ENCODE results near the gene SEMA4D.

The SEMA4D gene

DNA sequence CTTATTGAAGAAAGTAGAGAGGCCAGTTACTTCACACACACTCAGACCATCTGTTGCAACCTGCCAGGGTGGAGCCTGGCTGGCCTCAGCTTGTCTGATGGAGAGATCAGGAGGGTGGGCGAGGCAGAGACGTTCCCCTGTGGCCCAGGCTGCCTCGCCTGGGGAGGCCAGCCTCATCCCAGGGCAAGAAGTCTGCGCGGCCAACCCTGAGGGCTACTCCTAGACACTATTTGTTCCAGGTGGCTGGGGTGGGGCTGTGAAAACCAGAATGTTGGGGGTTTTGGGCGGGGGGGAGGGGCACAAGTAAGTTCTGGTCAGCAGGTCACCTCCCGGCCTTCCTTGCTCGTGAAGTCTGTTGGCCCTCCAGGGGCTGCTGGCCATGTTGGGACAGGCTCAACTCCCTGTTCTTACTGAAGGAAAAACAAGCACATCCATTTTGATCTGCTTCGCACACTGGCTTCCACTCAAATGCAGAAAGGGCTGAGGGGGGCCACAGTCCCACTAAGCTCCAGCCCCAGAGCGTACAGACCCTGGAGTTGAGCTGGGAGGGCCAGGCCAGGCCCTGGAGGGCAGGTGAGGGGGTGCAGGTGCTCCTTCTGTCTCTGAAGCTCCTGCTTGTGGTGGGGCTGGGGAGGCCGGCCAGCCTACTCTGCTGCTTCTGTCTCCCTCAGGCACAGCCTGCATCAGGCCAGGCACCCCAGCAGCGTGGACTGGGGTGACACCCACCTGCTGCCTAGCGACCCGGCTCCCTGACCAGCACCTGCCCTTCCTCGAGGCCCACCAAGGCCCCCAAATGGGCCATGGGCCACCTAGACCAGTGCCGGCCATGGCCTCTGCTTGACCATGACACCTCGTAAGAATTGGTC is 133.0 kb downstream of the SEMA4D start:
- no peak for DNase-seq

DNA sequence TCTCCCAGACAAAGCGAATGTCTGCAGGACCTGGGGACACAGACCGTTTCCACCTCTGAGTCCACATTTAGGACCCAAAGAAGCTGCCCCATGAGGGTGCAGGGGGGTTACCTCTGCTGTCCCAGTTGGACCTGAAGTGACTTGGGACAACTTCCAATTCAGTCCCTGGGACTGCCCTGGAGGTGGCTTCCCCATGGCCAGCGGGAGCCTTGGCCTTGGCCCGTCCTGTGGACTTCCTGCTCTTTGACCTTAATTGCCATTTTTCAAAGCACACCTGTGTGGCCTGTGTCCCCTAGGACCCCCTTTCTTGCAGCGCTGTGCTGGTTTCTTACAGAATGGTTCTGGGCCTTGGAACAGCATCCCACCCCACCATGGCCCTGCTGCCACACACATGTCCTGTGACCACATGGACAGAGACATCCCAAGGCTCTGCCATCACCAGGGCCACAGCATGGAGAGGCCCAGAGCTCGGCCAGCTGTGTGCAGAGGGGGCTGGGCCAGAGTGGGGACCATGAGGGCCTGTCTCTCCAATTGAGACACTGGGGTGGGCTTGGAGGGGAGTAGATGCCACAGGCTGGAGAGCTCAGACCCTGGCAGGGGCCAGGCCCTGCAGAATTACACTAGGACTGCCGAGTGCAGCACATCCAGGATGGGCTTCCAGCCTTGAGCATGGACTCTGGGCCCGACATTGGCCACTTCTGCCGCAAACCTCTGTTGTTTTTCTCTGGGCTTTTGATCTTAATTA is 133.8 kb downstream of the SEMA4D start:
- DNase-seq, result no peak

DNA sequence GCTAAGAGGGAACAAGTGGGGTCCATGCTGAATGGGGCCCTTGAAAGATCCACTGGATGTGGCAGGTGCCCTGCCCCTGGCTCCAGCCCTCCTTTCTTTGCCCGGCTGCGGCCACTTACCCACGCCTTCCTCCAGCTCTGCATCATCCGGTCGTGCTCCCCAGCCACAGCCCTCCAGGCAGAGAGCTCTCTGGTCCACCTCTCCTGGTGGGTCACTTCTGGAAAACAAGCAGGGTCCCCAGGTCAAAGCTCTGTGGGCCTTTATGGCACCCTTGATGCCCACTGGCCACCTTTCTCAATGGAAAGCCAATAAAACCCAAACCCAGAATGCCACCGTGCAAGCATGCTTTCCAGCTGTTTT is 134.6 kb downstream of the SEMA4D start:
- no peak for DNase-seq

DNA sequence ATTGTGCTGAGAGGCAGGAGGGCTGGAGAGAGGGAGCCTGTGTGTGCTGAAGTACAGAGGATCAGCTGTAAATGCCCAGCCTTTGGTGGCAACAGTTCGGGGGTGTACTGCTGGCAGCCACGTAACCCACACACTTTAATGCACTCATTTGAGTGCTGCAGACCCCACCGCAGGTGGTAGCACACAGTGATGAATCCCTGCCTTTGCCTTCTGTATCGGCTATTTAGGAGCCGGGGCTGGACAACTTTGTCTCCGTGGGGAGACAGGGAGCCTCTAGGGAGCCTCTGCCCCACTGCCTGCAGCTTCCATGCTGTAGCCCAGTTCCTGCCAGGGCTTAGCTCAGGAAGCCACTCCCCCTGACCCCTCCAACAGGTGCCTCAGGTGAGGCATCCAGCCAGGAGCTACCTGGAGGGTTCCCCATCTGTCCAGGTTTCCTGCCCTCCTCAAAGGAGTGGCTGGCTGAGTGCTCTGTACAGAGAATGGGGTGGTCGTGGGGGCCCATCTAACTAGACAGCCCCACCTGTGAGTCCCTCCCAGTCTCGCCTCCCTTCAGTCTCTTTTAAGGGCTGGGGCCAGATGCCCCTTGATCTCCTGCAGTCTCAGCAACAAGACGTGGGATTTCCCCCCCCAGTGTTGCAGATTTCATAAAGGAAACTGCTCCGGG is 135.1 kb downstream of the SEMA4D start:
- no peak for DNase-seq

DNA sequence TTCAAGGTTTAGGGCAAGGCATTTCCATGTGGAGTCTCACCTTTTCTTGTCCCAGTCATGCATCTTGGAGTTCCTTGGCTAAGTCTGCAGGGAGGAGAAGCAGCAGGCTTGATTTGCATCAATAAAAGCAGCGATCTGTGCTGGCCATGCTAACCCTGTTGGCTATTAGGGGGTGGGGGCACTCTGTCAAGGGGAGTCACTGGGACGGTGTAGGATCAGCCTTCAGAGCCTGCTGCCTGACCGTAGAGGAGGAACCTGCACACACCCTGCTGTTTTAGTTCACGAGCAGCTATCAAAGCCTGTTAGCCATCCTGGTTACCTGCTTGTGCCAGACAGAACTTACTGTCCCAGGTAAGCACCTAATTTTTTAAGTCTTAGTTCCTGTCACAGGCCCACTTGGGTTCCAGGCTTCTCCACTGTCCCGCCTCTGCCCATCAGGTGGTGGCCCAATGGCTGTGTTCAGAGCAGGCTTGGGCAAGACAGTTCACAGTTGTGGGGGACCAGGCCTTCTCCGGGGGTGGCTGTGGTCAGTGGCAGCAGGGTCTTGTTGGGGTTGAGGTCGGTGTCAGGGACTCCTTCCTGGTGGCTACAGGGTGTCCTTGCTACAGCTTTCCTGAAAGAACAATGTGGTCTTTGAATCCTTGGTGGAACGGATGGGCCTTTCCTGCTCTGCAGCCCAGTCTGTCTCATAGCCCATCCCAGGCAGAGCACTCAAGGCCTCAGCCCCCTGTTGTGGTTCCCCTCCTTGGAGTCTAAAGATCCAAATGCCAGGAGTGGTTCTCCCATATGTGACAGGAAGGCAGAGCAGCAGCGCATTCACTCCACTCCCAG is 135.9 kb downstream of the SEMA4D start:
- no peak for DNase-seq

DNA sequence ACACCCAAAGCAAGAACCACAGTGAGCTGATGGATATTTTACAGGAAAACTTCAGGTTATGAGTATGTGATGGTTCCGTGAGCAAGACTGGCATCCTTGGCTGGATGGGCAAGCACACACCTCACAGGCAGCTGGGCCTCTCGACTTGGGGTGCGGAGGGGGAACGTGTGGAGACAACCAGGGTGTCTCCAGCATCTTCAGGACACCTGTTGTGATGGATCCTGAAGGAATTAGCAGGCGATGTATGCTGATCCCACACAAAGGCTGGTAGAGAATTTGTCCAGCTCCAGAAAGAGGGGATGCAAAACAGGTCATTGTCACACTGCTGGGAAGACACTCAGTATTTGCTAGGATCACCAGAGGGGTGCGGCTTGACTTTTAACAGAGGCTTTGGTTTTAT is 136.9 kb downstream of the SEMA4D start:
- DNase-seq, result no peak

DNA sequence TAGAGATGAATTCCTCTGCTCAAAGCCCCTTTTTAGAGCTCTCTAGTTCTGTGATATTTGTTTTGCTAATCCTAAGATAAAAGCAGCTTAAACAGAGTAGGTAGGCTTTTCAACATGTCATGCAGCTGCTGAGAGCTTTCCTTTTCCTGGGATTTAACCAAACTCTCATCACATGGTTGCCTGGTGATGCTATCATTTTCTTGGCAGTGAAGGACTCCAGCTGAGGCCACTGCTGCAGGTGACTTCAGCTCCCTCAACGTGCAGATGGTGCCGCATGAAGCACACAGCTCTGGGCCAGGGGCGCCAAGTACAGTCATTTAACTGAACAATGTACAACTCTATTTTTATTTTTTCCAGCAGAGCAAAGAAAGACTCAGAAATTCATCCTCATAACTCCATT is 137.4 kb downstream of the SEMA4D start:
- peak; percentile 39 for DNase-seq

DNA sequence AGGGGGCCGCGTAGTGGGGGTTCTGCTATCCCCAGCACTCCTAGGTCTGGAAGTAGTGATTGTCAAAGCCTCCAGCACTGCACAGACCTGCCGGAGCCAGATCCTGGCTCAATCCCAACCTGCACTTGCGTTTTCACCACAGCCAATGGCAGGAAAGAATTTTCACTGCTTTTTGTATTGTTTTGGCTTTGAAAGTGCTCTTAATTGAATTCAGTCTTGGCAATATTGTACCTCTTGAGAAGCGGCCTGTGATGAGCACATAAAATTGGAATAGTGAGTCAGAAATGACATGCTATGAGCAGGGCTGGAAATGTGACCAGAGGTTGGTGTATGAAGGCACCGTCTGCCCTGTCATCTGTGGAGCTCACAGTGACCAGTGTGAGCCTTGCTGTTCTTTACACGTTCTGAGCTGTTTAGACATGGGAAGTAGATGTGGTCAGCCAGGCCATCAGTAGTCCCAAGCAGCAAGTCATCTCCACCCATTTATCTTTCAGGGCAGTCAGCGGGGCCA is 138.1 kb downstream of the SEMA4D start:
- peak; percentile 37 for DNase-seq

DNA sequence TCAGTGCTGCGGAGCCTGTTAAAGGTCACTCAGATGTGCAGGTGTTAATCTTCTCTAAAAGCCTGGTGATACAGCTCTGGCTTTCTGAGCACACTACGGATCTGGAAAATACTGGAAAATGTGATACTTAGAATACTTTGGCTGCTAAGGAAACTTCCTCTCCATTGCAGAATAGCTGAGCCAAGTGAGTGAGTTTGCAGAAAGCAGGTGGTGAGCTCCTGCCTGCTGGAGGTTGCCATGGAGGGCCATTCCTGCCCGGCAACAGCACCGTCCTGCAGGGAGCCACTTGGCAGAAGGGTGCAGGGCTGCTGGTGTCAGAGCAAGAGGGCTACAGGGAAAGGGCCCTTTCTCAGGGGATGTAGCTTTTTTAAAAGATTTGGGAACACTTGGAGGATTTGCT is 138.9 kb downstream of the SEMA4D start:
- peak; percentile 16 for DNase-seq

DNA sequence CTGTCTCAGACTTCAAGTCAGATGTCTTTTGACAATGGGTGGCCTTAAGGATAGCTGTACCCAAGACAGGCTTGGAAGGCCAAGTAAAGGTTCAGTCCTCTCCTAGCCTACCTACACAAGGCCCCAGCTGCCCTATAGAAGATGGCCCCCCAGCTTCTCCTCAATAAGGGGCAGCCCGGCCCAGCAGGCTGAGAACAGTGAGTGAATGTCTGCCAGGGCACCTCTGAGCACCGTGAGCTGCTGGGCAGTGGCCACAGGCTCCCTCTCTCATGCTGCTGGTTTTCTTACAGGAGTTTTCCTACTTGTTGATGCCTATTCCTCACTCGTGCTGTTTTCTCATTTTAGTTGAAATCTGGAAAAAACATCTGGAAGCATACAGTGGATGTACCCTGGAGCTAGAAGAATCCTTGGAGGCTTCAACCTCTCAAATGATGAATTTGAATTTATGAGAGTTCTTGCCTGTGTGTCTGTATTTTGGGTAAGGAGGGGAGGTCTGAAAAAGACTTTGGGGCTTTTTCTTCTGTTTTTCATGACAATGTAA is 139.5 kb downstream of the SEMA4D start:
- no peak for DNase-seq

DNA sequence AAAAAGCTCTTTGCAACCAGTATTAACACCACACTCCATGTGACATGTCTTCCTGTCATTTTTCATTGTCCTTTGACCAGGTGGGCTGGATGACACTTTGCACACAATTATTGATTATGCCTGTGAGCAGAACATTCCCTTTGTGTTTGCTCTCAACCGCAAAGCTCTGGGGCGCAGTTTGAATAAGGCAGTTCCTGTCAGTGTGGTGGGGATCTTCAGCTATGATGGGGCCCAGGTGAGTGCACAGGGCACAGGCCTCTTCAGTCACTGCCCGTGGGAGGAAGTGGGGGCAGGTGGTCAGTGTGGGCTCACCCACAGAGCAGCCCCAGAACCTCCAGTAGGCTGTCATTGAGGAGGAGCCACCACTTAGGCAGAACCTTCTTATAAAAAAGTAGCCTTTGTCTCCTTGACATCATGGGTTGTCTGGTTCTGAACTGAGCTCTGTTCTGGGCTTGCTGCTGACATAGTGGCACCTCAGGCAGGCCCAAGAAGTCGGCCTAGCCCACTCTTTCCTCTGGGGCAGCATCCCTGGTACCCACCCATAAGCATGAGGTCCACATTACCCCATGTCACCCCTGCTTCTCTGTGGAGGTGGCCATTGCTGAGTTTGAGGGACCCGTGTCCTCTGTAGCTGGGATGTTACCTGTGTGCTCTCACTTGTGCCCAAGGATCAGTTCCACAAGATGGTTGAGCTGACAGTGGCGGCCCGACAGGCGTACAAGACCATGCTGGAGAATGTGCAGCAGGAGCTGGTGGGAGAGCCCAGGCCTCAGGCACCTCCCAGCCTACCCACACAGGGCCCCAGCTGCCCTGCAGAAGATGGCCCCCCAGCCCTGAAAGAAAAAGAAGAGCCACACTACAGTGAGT is 140.3 kb downstream of the SEMA4D start:
- DNase-seq, result no peak

DNA sequence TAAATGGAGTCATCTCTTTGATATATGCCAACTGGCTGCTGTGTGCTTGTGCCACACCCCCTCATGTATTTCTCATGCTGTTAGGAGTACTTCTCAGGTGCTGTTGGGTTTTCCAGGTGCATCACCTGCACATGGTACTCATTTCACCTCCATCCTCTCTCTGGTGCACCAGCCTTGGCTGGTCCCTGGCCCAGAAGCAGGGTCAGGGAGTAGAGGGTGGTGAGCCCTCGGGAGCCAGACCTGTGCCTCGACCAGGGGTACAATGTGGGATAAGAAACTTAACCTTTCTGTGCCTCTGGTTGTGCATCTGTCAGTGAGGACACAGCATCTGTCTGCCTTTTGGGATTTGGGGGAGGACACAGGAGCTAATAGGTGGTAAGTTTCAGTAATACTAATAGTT is 141.1 kb downstream of the SEMA4D start:
- no peak for DNase-seq

DNA sequence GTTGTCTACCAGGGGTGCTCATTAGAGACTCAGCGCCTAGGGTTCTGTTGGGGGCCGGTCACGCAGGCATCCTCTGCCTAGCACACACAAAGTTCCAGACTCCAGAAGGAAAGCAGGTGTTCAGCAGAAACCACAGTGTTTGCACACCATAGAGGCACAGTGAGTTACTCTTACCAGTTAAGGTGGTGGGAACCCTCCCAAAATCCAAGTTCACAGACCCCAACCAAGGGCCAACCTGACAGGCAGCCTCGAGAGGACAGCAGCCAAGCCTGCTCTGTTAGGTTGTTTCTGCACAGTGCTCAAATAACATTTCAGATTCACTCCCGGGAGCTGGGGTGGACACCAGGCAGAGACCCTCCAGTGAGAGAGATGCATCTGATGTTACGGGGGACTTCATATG is 143.4 kb downstream of the SEMA4D start:
- DNase-seq, result no peak

DNA sequence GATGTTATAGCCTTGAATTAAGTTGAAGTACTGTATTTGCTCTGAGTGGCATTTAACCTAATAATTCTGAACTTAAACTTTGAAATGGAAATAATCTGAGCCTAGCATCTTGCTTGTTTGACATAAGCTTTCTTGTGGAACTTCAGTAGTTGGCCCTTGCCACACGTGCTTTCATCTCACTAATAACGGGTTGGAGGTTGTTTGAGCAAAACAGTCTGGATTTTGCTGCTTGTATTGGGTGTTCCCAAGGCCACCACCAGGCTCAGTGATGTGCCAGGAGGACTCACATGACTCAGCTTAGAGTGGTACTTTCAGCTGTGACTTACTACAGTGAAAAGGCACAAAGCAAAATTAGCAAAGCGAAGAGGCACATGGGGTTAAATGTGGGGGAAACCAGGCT is 143.9 kb downstream of the SEMA4D start:
- no peak for DNase-seq

DNA sequence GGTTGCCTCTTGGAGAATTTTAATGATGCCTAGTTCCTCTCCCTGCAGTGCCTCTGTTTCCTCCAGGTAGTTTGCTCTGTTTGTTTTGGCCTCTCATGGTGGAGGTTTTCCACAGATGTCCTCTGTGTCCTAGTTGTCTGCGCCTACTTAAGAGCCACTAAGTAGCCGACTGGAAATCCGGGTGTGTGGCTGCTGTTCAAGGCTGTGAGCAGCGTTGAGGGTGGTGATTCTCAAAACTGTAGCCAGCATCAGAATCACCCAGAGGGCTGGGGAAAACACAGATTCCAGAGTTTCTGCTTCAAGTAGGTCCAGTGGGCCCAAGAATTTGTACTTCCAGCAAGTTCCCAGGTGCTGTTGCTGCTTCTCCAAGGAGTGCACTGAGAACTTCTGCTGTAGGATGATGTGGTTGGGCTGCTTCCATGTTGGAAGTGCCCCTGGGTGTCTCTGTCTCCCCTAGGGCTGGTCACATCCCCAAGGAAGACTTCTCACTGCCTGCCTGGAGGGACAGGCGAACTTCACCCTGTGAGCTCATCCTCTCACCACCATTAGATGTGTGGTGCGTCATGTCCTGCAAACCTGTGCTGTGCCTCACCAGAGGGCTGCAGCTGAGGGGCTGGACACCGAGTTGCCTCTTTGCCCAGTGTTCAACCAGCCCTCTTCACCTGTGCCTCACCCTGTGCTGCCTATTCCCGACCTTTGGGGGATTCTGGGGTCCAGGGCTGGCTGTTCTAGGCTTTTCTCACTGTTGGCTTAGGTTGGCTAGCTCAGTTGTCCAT is 144.9 kb downstream of the SEMA4D start:
- no peak for DNase-seq

DNA sequence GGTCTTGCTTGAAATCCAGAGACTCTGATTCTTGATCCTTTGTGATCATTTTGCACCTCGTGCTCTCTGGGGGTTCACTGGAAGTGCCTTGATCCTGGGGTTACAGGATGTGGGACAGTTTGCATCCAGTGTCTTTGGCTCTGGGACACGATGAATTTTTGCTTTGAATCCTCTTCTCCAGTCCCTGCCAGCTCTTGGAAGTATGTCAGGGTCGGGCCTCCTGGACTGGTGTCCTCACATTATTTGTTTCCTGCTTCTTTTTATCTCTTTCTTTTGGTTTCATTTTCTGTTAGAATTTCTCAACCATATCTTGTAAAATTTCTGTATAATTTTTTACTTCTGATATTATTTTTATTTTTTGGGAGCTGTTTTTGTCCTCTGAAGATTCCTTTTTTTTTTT is 145.5 kb downstream of the SEMA4D start:
- no peak for DNase-seq

DNA sequence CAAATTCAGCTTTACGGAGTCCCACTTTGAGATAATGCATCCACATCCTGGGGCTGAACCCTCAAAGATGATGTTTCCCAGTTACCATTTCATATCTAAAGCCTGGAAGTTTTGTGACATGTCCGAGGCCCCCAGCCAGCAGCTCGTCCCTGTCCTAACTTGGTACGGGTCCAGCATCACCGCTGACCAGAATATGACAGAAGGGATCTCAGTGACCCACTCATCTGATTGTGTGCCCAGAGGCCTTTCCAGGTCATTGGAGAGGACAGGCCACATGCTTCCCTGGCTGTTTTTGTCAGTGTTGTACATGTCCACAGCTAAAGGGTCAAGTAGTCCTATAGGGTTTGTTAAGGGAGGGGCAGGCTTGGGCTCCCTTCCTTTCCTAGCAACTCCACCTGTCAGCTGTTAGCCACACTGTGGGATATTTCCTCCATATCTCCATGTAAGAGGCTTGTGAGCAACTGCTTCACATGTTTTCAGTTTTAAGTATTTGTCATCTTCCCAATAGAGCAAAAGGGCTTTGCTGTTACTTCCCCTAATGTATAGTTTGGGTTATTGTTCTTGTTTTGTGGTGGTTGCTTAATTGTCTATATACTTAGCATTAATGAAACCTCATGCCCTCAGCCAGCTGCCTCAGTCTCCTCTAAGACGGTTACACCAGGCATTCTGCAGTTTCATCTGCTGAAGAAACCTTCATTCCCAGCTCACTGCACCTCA is 146.2 kb downstream of the SEMA4D start:
- no peak for DNase-seq

DNA sequence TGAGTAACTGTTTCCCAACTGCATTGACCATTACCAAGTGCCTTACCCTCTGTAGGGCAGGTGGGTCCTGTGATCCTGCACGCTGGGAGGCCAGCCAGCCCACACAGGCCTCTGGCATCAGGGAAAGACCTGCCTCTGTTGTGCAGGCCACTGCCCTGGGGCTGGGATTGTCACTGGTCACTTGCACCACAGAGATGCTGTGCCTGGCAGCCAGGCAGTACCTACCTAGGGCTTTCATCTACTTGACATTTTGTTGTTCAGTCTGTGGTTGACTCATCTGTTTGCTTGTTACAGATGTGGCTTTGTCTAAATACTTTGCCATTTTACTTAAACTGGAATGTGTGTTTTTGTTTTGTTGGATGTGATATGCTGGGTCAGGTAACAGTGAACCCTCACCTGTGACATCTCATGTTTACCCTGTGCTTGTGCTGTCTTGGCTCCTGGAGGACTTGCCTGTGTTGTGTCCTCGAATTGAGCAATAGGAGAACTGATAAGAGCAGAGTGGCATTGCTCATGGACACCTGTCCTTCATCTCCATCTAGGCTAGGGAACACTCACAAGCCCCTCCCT is 146.8 kb downstream of the SEMA4D start:
- DNase-seq, result no peak

DNA sequence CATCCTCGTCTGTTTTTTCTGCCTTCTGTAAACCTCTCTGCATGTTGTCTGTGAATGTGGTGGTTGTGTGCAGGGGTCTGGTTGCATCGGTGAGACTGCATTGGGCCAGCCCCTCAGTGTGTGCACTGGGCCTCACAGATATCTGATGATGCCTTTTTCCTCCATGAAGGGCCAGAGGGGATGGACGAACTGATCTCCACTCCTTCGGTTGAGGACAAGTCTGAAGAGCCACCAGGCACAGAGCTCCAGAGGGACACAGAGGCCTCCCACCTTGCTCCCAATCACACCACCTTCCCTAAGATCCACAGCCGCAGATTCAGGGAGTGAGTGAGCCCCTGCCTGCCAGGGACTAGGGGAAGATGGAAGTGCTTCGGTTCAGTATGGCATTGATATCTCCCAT is 148.3 kb downstream of the SEMA4D start:
- DNase-seq, result no peak

DNA sequence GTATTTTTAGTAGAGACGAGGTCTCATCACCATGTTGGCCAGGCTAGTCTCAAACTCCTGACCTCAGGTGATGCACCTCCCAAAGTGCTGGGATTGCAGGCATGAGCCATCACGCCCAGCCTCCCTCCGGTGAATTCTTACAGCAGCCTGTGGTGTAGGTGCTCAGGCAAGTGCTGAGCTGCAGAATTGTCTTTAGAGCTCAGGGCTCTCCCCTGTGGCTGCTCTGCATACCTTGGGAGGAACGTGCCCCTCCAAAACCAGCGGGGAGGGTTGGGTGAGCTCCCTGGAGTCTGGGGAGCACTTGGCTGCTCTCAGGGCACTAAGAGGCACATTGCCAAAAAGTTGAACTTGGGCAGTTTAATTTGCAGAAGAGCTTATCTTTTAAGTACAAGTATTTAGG is 150.3 kb downstream of the SEMA4D start:
- no peak for DNase-seq

Measured in NCI-H1694 treated with DMSO at 0.1 percent for 48 hours (cell line).